Activated CD8-positive, alpha-beta memory T cell treated with anti-CD3 and anti-CD28 coated beads for 1 hour (primary cell): ENCODE results near the gene GSG1L.

Source experiments
- DNase-seq, 2 donors: peaks; one replicate each; pipeline ENCODE4 v3.0.0-alpha.2; 2020; ENCODE audit warnings: low read depth in 1 of 2; ENCODE audit errors: extremely low read depth in 1 of 2

GSG1L gene

GRCh38 chr16:27764869-27765675, 298.4 kb downstream of the GSG1L start:
- DNase-seq = no peak

DNA sequence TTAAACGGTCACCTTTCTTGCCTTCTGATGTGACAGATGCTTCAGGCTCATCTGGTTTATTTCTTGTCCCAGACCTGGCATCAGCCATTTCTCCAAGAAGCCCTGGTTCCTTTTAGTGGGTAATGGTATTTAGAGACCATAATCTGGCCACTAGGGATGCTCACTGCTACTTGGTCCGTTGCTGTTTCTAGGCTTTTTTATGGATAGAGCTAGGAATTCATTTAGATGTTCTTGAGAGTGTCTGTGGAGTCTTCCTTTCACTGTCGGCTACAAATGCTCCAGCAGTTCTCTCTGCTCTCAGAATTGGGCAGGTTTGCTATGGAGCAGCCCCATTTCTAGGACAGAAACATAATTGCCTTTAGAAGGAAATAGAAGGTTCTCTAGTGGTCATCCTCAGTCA, 299.1 kb downstream of the GSG1L start:
- no peak for DNase-seq

DNA sequence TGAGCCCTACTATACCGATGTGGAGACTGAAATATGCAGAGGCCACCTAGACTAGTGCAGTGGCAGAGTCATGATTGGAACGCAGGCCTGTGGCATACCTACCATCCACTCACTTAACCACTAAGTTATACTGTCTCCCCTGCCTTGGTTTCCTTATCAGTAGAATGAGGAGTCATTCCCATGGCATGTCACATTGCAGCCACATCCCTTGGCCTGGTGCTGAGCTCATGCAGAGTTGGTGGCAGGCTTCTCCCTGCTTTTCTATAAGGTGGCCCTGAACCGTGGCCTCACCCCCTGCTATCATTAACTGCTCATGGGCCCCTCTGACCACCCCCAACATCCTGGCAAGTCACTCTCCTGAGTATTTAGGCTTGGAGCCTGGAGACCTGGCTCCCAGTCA, 301.1 kb downstream of the GSG1L start:
- DNase-seq = no peak

DNA sequence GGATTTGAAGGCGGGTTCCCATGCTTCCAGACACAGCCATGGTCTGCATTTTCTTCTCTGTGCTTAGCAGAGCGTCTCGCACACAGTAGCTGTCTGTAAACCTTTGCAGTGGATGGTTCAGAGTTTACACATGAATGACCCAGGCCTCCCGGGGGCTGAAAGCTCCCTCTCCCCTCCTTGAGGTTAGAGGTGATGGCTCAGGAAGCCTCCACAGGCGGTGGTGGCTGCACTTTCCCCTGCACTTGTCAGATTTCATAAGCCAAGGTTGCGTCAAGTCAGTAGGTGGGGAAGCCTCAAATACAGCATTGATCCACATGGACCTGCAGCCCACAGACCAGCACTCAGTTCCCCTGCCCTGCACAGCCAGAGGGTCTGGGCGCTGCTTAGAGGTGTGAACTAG, 301.7 kb downstream of the GSG1L start:
- no peak for DNase-seq

- DNase-seq = no peak
These were observed 302.7 kb downstream of the GSG1L start for GRCh38 chr16:27760789-27761176.

DNA sequence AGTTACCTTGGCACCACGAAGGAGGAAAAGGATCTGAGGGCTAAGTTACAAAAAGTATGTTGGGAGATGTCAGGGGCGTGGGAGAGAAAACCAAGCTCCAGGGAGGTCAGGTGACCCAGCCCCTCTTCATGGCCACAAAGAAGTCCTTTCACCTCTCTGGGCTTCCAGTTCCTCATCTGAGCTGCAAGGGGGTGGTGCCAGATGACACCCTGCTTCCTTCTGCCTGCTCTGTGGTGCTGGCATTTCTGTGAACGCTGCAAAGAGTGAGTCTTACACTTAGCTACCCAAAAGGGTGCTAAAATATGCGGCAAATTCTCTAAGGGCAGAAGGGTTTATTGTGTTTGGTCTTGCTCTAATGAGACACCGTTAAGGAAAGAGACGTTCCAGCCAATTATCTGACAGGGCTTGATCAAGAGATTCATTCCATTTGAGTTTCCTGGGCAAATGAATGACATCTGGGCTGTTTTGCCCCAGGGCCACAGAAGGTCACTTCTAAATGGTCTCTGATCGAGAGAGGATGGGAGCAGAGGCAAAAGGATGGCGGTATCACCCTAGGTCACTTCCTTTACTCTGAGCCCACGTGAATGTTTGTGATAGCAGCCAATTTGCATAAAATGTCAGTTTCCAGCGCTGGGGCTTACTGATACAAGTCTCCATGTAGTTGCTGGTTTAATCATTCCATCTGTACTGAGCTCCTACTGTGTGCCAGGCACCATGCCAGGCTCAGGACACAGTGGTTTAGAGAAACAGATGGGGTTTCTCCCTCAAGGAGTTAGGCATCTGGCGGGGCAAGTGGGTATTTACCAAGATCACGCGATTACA, 303.3 kb downstream of the GSG1L start:
- no peak for DNase-seq

GRCh38 chr16:27759301-27759871, 304.1 kb downstream of the GSG1L start:
- DNase-seq = no peak

DNA sequence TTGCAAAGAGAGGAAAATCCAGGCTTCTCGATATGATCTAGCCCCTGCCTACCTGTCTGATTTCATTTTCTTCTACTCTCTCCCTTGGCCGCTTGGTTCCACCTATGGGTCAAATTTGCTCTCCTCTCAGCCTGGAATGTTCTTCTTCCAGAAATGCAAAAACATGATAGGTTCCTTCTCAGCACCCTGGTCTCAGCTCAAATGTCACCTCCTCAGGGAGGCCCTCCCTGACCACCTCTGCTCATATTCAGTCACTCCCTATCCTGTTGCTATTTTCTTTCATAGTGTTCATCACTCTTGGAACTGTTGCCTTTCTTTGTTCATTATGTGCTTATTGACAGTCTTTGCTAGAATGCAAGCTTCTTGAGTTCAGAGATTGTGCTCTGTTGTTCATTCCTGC, 305.0 kb downstream of the GSG1L start:
- DNase-seq = no peak

DNA sequence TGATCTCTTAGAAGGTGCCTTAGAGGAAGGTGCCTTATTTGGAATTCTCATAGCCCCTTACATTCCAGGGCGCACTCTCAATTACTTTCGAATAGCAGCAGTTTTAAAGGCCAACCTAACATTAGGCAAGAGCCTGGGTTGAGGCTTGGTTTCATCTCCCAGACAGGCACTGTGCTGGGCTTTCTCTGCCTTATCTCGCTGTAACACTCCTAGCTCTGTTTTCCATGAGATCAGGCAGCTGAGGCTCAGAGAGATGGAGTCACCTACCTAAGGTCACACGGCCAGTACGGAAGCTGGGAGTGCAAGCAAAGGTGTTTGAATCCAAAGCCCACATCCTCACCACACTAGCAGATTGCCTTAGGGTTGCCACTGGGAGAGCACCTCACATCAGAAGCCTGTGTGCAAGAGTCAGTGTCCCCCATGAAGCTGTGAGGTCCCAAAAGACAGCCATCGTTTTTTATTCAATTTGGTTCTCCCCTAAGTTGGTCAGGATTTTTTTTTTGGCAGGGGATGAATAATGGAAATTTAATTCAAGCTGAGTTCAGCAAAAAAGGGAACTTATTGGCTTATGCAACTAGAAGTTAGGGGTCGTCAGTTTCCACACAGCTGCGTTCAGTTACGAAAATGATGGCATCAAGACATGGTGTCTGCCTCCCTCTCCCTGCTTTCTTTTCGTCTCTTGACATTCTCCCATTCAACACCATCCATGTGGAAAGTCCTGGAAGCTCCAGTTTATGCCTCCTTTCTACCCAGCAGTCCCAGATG, 307.1 kb downstream of the GSG1L start:
- no peak for DNase-seq

DNA sequence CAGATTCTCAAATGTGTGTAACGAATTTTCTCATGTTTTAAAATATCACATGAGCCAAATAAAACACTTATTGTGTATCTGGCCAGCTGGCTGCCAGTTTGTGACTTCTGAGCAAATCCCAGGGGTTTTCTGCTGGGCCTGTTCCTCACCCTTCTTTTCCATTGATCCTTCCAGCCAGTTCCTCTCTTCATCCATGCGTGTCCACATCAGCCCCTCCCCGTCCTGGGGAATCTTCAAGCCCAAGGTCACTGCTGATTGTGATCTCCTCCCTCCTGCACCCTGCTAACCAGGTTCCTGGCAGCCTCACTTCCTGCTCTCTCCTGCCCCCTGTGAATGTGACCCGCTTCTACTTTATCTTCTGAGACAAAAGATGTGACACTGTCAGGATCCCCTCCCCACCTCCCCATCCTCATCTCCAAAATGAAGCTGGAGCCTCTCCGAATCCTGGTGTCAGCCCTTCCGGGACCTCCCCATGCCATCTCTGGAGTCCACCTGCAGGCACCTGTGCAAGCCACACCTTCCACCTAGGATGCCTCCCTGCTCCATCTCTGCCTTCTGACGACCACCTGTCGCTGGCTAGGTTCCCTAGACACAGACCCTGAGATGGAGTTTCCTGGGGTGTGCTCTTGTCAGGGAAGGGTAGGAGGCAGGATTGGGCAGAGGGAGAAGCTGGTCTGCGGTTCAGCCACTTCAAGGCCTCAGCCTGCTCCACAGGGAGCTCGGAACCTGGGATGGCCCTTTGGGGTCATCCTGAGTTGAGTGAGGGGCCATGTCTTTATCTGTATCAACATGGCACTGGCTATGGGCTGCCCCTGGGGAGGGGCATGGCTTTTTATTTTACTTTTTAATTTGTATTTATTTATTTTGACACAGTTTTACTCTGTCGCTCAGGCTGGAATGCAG, 308.5 kb downstream of the GSG1L start:
- no peak for DNase-seq

DNA sequence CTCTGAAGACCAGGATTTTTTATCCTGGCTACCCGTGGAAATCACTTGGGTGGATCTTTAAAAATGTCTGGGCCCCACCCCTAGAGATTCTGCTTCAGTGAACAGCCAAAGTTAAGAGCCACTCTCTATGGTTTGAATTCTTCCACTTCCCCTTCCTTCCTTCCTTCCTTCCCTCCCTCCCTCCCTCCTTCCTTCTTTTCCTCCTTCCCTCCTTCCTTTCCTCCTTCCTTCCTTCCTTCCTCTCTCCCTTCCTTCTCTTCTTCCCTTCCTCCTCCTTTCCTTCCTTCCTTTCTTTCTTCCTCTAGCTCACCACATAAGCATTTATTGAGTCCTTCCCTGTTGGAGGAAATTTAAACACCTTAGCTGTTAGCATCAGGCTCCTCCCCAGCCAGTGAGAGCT, 310.0 kb downstream of the GSG1L start:
- no peak for DNase-seq

GRCh38 chr16:27752241-27752640, 311.3 kb downstream of the GSG1L start:
- DNase-seq = no peak

GRCh38 chr16:27751676-27752075, 311.8 kb downstream of the GSG1L start:
- no peak for DNase-seq

- no peak for DNase-seq
These were observed 312.3 kb downstream of the GSG1L start for GRCh38 chr16:27751233-27751632.

GRCh38 chr16:27749946-27750345, 313.6 kb downstream of the GSG1L start:
- no peak for DNase-seq

GRCh38 chr16:27749547-27749875, 314.0 kb downstream of the GSG1L start:
- DNase-seq = no peak

- peak in 1 of 2 donors; percentile 3 for DNase-seq
These were observed 314.5 kb downstream of the GSG1L start for GRCh38 chr16:27748868-27749546.

DNA sequence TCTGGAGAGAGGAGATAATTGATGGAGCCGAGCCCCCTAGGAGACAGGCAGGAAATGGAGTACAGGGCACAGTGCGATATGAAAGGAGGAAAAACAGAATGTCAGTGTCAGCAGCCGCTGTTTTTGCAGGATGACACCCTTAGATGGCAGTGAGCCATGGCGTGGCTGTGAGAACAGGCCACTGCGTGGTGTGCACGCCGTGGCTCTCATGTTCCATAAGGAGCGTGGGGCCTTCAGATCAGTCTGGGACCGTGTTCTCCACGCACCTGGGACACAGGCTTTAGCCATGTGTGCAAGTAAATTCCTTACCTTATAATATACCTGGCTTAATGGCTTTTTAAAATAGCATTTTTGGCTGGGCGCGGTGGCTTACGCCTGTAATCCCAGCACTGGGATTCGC, 315.6 kb downstream of the GSG1L start:
- no peak for DNase-seq

GRCh38 chr16:27746076-27746855, 317.2 kb downstream of the GSG1L start:
- no peak for DNase-seq
